Measurements from ENCODE around the gene CSF1. TPM values are rescaled to one million over a fixed set of nuclear protein-coding genes. Genes with fewer than 3 reads are reported as not detected.

CSF1 gene
- total and polyA plus RNA-seq, 2 experiments from 2014 or later: 1.4 to 3.5 TPM

DNA sequence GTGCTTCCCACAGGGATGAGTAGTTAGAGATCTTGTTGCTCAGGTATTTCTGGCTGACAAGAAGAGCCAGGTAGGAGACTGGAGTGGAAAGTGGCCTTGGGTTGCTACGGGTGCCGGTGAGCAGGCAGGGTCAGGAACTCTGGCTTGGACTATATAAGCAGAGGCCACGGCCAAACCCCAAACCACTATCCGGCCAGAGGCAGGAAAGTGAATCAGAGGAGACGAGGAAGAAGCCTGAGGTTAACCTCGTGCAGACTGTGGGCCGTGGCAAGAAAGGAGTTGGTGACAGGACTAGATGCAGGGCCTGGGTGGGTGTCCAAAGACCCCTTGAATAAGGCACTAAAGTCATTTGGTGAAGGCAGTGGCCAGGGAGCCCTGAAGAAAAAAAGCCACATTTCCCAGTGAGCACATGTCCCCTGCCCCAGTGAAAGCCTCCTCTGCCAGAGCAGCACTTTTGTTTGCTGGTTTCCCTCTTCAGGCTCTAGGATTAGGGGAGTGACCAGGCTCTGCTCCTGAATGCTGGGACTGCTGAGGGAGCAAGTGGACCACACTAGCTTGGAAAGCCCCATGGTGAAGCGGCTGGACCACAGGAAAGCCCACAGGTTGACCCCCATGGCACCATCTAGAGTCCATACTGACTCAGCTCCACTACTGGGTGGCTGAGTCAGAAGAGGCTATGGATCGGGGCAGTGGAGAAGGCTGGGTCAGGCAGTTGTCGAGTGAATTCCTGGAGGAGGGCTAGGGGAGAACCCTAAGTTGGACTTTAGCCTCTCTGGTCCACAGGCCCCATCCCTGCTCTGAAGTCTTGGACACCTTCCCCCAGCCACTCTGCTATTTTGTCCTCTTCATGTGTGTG lies 23.4 kb downstream of the CSF1 start:
- no peak overlapping the region for H2AFZ ChIP-seq
- TF ChIP-seq, protein P1, sequence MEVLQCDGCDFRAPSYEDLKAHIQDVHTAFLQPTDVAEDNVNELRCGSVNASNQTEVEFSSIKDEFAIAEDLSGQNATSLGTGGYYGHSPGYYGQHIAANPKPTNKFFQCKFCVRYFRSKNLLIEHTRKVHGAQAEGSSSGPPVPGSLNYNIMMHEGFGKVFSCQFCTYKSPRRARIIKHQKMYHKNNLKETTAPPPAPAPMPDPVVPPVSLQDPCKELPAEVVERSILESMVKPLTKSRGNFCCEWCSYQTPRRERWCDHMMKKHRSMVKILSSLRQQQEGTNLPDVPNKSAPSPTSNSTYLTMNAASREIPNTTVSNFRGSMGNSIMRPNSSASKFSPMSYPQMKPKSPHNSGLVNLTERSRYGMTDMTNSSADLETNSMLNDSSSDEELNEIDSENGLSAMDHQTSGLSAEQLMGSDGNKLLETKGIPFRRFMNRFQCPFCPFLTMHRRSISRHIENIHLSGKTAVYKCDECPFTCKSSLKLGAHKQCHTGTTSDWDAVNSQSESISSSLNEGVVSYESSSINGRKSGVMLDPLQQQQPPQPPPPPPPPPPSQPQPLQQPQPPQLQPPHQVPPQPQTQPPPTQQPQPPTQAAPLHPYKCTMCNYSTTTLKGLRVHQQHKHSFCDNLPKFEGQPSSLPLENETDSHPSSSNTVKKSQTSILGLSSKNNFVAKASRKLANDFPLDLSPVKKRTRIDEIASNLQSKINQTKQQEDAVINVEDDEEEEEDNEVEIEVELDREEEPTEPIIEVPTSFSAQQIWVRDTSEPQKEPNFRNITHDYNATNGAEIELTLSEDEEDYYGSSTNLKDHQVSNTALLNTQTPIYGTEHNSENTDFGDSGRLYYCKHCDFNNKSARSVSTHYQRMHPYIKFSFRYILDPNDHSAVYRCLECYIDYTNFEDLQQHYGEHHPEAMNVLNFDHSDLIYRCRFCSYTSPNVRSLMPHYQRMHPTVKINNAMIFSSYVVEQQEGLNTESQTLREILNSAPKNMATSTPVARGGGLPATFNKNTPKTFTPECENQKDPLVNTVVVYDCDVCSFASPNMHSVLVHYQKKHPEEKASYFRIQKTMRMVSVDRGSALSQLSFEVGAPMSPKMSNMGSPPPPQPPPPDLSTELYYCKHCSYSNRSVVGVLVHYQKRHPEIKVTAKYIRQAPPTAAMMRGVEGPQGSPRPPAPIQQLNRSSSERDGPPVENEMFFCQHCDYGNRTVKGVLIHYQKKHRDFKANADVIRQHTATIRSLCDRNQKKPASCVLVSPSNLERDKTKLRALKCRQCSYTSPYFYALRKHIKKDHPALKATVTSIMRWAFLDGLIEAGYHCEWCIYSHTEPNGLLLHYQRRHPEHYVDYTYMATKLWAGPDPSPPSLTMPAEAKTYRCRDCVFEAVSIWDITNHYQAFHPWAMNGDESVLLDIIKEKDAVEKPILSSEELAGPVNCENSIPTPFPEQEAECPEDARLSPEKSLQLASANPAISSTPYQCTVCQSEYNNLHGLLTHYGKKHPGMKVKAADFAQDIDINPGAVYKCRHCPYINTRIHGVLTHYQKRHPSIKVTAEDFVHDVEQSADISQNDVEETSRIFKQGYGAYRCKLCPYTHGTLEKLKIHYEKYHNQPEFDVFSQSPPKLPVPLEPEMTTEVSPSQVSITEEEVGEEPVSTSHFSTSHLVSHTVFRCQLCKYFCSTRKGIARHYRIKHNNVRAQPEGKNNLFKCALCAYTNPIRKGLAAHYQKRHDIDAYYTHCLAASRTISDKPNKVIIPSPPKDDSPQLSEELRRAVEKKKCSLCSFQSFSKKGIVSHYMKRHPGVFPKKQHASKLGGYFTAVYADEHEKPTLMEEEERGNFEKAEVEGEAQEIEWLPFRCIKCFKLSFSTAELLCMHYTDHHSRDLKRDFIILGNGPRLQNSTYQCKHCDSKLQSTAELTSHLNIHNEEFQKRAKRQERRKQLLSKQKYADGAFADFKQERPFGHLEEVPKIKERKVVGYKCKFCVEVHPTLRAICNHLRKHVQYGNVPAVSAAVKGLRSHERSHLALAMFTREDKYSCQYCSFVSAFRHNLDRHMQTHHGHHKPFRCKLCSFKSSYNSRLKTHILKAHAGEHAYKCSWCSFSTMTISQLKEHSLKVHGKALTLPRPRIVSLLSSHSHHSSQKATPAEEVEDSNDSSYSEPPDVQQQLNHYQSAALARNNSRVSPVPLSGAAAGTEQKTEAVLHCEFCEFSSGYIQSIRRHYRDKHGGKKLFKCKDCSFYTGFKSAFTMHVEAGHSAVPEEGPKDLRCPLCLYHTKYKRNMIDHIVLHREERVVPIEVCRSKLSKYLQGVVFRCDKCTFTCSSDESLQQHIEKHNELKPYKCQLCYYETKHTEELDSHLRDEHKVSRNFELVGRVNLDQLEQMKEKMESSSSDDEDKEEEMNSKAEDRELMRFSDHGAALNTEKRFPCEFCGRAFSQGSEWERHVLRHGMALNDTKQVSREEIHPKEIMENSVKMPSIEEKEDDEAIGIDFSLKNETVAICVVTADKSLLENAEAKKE (CRISPR knock-in tag; IDR thresholded peaks at IDR 0.05): no peak
- TF ChIP-seq STAT1 (IDR thresholded peaks at IDR 0.05; ENCODE audit: unreplicated experiment): no peak
- TF ChIP-seq, protein P2, sequence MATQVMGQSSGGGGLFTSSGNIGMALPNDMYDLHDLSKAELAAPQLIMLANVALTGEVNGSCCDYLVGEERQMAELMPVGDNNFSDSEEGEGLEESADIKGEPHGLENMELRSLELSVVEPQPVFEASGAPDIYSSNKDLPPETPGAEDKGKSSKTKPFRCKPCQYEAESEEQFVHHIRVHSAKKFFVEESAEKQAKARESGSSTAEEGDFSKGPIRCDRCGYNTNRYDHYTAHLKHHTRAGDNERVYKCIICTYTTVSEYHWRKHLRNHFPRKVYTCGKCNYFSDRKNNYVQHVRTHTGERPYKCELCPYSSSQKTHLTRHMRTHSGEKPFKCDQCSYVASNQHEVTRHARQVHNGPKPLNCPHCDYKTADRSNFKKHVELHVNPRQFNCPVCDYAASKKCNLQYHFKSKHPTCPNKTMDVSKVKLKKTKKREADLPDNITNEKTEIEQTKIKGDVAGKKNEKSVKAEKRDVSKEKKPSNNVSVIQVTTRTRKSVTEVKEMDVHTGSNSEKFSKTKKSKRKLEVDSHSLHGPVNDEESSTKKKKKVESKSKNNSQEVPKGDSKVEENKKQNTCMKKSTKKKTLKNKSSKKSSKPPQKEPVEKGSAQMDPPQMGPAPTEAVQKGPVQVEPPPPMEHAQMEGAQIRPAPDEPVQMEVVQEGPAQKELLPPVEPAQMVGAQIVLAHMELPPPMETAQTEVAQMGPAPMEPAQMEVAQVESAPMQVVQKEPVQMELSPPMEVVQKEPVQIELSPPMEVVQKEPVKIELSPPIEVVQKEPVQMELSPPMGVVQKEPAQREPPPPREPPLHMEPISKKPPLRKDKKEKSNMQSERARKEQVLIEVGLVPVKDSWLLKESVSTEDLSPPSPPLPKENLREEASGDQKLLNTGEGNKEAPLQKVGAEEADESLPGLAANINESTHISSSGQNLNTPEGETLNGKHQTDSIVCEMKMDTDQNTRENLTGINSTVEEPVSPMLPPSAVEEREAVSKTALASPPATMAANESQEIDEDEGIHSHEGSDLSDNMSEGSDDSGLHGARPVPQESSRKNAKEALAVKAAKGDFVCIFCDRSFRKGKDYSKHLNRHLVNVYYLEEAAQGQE (IDR thresholded peaks at IDR 0.05; ENCODE audit: unreplicated experiment): no peak
- TF ChIP-seq, protein P3, sequence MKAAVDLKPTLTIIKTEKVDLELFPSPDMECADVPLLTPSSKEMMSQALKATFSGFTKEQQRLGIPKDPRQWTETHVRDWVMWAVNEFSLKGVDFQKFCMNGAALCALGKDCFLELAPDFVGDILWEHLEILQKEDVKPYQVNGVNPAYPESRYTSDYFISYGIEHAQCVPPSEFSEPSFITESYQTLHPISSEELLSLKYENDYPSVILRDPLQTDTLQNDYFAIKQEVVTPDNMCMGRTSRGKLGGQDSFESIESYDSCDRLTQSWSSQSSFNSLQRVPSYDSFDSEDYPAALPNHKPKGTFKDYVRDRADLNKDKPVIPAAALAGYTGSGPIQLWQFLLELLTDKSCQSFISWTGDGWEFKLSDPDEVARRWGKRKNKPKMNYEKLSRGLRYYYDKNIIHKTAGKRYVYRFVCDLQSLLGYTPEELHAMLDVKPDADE (IDR thresholded peaks at IDR 0.05): no peak
- no peak for TF ChIP-seq JUNB (IDR thresholded peaks at IDR 0.05; ENCODE audit: unreplicated experiment)
- TF ChIP-seq ZNF331 (CRISPR knock-in tag; IDR thresholded peaks at IDR 0.05; ENCODE audit: low read depth): no peak
- no peak for TF ChIP-seq EZH2phosphoT487 (IDR thresholded peaks at IDR 0.05; ENCODE audit: unreplicated experiment)
- TF ChIP-seq NANOG (IDR thresholded peaks at IDR 0.05; ENCODE audit: borderline replicate concordance): no peak
- TF ChIP-seq CREB1 (CRISPR knock-in tag; IDR thresholded peaks at IDR 0.05; ENCODE audit: low read depth): no peak
- TF ChIP-seq POLR2AphosphoS5 (IDR thresholded peaks at IDR 0.05; ENCODE audit: low read depth): no peak
- TF ChIP-seq EZH2 (IDR thresholded peaks at IDR 0.05; ENCODE audit: low read depth, unreplicated experiment): no peak
- TF ChIP-seq, protein P4, sequence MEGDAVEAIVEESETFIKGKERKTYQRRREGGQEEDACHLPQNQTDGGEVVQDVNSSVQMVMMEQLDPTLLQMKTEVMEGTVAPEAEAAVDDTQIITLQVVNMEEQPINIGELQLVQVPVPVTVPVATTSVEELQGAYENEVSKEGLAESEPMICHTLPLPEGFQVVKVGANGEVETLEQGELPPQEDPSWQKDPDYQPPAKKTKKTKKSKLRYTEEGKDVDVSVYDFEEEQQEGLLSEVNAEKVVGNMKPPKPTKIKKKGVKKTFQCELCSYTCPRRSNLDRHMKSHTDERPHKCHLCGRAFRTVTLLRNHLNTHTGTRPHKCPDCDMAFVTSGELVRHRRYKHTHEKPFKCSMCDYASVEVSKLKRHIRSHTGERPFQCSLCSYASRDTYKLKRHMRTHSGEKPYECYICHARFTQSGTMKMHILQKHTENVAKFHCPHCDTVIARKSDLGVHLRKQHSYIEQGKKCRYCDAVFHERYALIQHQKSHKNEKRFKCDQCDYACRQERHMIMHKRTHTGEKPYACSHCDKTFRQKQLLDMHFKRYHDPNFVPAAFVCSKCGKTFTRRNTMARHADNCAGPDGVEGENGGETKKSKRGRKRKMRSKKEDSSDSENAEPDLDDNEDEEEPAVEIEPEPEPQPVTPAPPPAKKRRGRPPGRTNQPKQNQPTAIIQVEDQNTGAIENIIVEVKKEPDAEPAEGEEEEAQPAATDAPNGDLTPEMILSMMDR (conservative IDR thresholded peaks at IDR 0.05; ENCODE audit: low read depth in 2 of 2): no peak
- TF ChIP-seq ZNF114 (CRISPR knock-in tag; IDR thresholded peaks at IDR 0.05): no peak
- peaks cover 2% of the 10 kb centered on the region for H3K27me3 Mint-ChIP-seq (ENCODE audit: insufficient read depth, low read depth, poor library complexity)

More for the DNA sequence above, 23.4 kb downstream of the CSF1 start:
- no peak for ATAC-seq
- Histone ChIP-seq H3K36me3 (ENCODE audit: insufficient read depth) (no peaks in the 10 kb centered on the region; the same call in 1 of the 2 replicates), H3K4me2 (no peak overlapping the region), H3K9me2 (ENCODE audit: insufficient read depth) (no peaks in the 10 kb centered on the region), H4K20me1 (replicated peaks; ENCODE audit: insufficient read depth) (no peaks in the 10 kb centered on the region), H3K27me3 (ENCODE audit: insufficient read depth) (no peaks in the 10 kb centered on the region), H3F3A (replicated peaks; ENCODE audit: low read depth) (no peaks in the 10 kb centered on the region), H3K79me2 (replicated peaks; ENCODE audit: insufficient read depth) (no peaks in the 10 kb centered on the region), H3K4me3 (no peak overlapping the region), H3K27ac (ENCODE audit: low read depth) (no peak overlapping the region), H3K4me1 (ENCODE audit: insufficient read depth) (peaks cover 10% of the 10 kb centered on the region; the same call in 1 of the 2 replicates)
- Mint-ChIP-seq H3K4me1 (peaks cover 20% of the 10 kb centered on the region), H3K9me3 (peaks cover 16% of the 10 kb centered on the region), H3K27ac (no peak overlapping the region), H3K4me3 (no peak overlapping the region), H3K36me3 (ENCODE audit: low read depth) (peaks cover 9% of the 10 kb centered on the region; the same call in 2 of the 3 replicates)
- no peak for DNase-seq (ENCODE audit: low spot score)

Measured in GM23338 (cell line).